Neural cell (in vitro differentiated cells): ENCODE results near the gene PLIN4. TPM values are rescaled to one million over a fixed set of nuclear protein-coding genes. Genes with fewer than 3 reads are reported as not detected.
A peak's percentile ranks its signal among the peaks of the same experiment; 100 is the strongest.

Source experiments
- H2AFZ ChIP-seq: fragments of 200-600, 300-800 bp; sonication (generic), shearing (Covaris generic); 2 replicates; pipeline ENCODE4 v1.6.0; 2014; ENCODE audit warnings: low read depth, mild to moderate bottlenecking, antibody characterized with exemption, low read length, moderate library complexity
- H3F3A ChIP-seq: fragments of 200-600 bp; shearing (Covaris generic); 2 replicates; pipeline ENCODE4 v1.6.1; 2016; ENCODE audit warnings: mild to moderate bottlenecking, moderate library complexity, mixed read lengths, antibody characterized with exemption, low read length; ENCODE audit not compliant: insufficient read depth, poor library complexity, severe bottlenecking
- H3K27ac ChIP-seq: fragments of 200-600, 300-800 bp; sonication (generic), shearing (Covaris generic); 2 replicates; pipeline ENCODE4 v1.5.1; 2014; ENCODE audit warnings: mild to moderate bottlenecking, low read length, moderate library complexity
- H3K27me3 ChIP-seq: fragments of 300-800, 200-600 bp; sonication (generic), shearing (Covaris generic); 2 replicates; pipeline ENCODE4 v1.6.0; 2014; ENCODE audit warnings: mild to moderate bottlenecking, low read depth, low read length, moderate library complexity; ENCODE audit not compliant: insufficient read depth
- H3K36me3 ChIP-seq: fragments of 300-800, 200-600 bp; sonication (generic), shearing (Covaris generic); 2 replicates; pipeline ENCODE4 v1.5.1; 2014; ENCODE audit warnings: mild to moderate bottlenecking, antibody characterized with exemption, low read length, moderate library complexity; ENCODE audit not compliant: insufficient read depth
- H3K4me2 ChIP-seq: fragments of 300-800, 200-600 bp; sonication (generic), shearing (Covaris generic); 2 replicates; pipeline ENCODE4 v1.6.0; 2014; ENCODE audit warnings: mild to moderate bottlenecking, low read length
- H3K4me3 ChIP-seq: fragments of 300-800, 200-600 bp; sonication (generic), shearing (Covaris generic); 2 replicates; pipeline ENCODE4 v1.5.1; 2014; ENCODE audit warnings: mild to moderate bottlenecking, low read length, moderate library complexity
- H3K79me2 ChIP-seq: fragments of 200-600 bp; shearing (Covaris generic); replicated peaks from 2 replicates; pipeline ENCODE4 v1.6.0; 2014; ENCODE audit warnings: mild to moderate bottlenecking, low read length, moderate library complexity; ENCODE audit not compliant: insufficient read depth
- H3K9ac ChIP-seq: fragments of 300-800, 200-600 bp; sonication (generic), shearing (Covaris generic); 2 replicates; pipeline ENCODE4 v1.6.1; 2016; ENCODE audit warnings: mild to moderate bottlenecking, low read length, mixed read lengths
- H3K9me2 ChIP-seq: fragments of 200-600 bp; shearing (Covaris generic); 2 replicates; pipeline ENCODE4 v1.6.1; 2016; ENCODE audit warnings: mild to moderate bottlenecking, low read length, mixed read lengths; ENCODE audit not compliant: insufficient read depth
- H3K9me3 ChIP-seq: fragments of 200-600, 300-800 bp; sonication (generic), shearing (Covaris generic); 2 replicates; pipeline ENCODE4 v1.6.1; 2016; ENCODE audit warnings: mild to moderate bottlenecking, mixed run types, low read length, moderate library complexity, mixed read lengths
- H4K20me1 ChIP-seq: fragments of 200-600 bp; shearing (Covaris generic); 2 replicates; pipeline ENCODE4 v1.6.1; 2016; ENCODE audit warnings: mild to moderate bottlenecking, mixed run types; ENCODE audit not compliant: insufficient read depth
- EP300 ChIP-seq: fragments of 450-650 bp; conservative IDR thresholded peaks from 2 replicates; pipeline ENCODE4 v1.6.1; 2014; ENCODE audit warnings: antibody characterized with exemption, mild to moderate bottlenecking, moderate library complexity; ENCODE audit not compliant: poor library complexity, severe bottlenecking
- EZH2 ChIP-seq: fragments of 200-600, 300-800 bp; shearing (Covaris generic), sonication (generic); IDR thresholded peaks from 2 replicates; pipeline ENCODE4 v1.6.1; 2014; ENCODE audit warnings: antibody characterized with exemption, low read length, borderline replicate concordance, mild to moderate bottlenecking; ENCODE audit not compliant: insufficient read depth, poor library complexity, severe bottlenecking
- MXI1 ChIP-seq: fragments of 450-650 bp; conservative IDR thresholded peaks from 2 replicates; pipeline ENCODE4 v1.6.1; 2014; ENCODE audit warnings: antibody characterized with exemption, mild to moderate bottlenecking; ENCODE audit not compliant: poor library complexity, severe bottlenecking
- POLR2AphosphoS5 ChIP-seq: IDR thresholded peaks from 2 replicates; pipeline ENCODE4 v1.6.1; 2012
- RAD21 ChIP-seq: fragments of 450-650 bp; conservative IDR thresholded peaks from 2 replicates; pipeline ENCODE4 v1.6.1; 2014; ENCODE audit warnings: antibody characterized with exemption, mild to moderate bottlenecking, moderate library complexity
- SMC3 ChIP-seq: fragments of 450-650 bp; conservative IDR thresholded peaks from 2 replicates; pipeline ENCODE4 v1.6.1; 2014; ENCODE audit warnings: antibody characterized with exemption, mild to moderate bottlenecking, moderate library complexity; ENCODE audit not compliant: poor library complexity
- TAF1 ChIP-seq: IDR thresholded peaks from 2 replicates; pipeline ENCODE4 v1.6.1; 2012; ENCODE audit warnings: low read depth
- polyA plus RNA-seq: library from polyadenylated mRNA; depleted of rRNA; stranded (reverse); fragments of >200 nt; gene quantifications from 2 replicates; pipeline ENCODE4 v1.2.3, GENCODE V29; 2014
- TF ChIP-seq, protein P1 (sequence below): IDR thresholded peaks from 2 replicates; pipeline ENCODE4 v1.6.1; 2012; ENCODE audit warnings: borderline replicate concordance
- TF ChIP-seq, protein P2 (sequence below): fragments of 450-650 bp; IDR thresholded peaks from 2 replicates; pipeline ENCODE4 v1.5.1; 2014; ENCODE audit warnings: antibody characterized with exemption, mild to moderate bottlenecking, moderate library complexity; ENCODE audit not compliant: poor library complexity, severe bottlenecking

PLIN4 gene
- polyA plus RNA-seq, 1 donor from 2014 or later: not detected

- Histone ChIP-seq H3K27ac (no peak overlapping the region), H2AFZ (no peak overlapping the region), H3K4me2 (no peak overlapping the region), H3K9me3 (no peaks in the 10 kb centered on the region), H4K20me1 (no peaks in the 10 kb centered on the region), H3K79me2 (no peaks in the 10 kb centered on the region), H3K4me3 (no peak overlapping the region), H3F3A (no peaks in the 10 kb centered on the region), H3K36me3 (peaks cover 18% of the 10 kb centered on the region), H3K9me2 (no peaks in the 10 kb centered on the region), H3K9ac (no peak overlapping the region), H3K27me3 (no peaks in the 10 kb centered on the region)
- TF ChIP-seq TAF1 (no peak), SMC3 (no peak), EZH2 (no peak), RAD21 (no peak), EP300 (no peak), POLR2AphosphoS5 (no peak), MXI1 (no peak)
- TF ChIP-seq, protein P1, sequence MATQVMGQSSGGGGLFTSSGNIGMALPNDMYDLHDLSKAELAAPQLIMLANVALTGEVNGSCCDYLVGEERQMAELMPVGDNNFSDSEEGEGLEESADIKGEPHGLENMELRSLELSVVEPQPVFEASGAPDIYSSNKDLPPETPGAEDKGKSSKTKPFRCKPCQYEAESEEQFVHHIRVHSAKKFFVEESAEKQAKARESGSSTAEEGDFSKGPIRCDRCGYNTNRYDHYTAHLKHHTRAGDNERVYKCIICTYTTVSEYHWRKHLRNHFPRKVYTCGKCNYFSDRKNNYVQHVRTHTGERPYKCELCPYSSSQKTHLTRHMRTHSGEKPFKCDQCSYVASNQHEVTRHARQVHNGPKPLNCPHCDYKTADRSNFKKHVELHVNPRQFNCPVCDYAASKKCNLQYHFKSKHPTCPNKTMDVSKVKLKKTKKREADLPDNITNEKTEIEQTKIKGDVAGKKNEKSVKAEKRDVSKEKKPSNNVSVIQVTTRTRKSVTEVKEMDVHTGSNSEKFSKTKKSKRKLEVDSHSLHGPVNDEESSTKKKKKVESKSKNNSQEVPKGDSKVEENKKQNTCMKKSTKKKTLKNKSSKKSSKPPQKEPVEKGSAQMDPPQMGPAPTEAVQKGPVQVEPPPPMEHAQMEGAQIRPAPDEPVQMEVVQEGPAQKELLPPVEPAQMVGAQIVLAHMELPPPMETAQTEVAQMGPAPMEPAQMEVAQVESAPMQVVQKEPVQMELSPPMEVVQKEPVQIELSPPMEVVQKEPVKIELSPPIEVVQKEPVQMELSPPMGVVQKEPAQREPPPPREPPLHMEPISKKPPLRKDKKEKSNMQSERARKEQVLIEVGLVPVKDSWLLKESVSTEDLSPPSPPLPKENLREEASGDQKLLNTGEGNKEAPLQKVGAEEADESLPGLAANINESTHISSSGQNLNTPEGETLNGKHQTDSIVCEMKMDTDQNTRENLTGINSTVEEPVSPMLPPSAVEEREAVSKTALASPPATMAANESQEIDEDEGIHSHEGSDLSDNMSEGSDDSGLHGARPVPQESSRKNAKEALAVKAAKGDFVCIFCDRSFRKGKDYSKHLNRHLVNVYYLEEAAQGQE: no peak
- TF ChIP-seq, protein P2, sequence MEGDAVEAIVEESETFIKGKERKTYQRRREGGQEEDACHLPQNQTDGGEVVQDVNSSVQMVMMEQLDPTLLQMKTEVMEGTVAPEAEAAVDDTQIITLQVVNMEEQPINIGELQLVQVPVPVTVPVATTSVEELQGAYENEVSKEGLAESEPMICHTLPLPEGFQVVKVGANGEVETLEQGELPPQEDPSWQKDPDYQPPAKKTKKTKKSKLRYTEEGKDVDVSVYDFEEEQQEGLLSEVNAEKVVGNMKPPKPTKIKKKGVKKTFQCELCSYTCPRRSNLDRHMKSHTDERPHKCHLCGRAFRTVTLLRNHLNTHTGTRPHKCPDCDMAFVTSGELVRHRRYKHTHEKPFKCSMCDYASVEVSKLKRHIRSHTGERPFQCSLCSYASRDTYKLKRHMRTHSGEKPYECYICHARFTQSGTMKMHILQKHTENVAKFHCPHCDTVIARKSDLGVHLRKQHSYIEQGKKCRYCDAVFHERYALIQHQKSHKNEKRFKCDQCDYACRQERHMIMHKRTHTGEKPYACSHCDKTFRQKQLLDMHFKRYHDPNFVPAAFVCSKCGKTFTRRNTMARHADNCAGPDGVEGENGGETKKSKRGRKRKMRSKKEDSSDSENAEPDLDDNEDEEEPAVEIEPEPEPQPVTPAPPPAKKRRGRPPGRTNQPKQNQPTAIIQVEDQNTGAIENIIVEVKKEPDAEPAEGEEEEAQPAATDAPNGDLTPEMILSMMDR: no peak
These were observed 29.9 kb upstream of the PLIN4 start for GRCh38 chr19:4548238-4548584.

DNA sequence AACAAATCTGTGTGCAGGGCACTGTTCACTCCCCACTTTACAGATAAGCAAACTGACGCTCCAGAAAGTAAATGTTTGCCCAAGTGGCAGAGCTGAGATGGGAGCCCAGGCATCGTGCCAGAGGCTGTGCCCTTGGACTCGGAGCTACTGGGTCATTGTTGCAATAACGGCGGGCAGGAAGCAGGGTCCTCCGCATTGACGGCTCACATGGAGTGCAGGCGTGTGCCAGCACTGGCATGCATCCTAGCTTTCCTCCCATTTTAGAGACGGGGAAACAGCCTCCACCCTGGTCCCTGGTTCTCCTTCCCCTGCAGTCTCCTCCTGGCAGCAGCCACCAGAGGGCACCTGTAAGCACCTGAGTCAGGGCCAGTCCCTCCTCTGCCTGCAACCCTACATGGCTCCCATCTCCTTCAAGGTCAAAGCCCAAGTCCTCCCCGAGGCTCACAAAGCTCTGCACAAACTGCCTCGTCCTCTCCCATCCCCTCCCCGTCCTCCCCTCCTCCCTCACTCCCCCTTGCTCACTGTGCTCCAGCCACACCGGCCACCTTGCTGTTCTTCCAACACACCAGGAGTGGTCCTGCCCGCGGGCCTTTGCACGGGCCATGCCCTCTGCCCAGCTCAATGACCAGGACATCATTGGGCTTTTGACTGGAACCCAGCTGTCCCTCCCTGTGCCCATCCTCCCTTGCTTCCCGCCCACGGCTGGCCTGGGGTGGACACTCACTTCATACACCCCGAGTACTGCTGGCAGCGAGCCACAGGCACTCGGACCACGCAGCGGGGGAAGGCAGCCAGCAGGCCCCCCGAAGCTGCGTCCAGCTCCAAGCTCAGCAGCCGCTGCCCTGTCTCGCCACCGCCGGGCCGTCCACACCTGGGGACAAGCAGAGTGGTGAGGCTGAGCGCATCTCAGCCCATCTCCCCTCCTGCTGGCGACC, 29.3 kb upstream of the PLIN4 start:
- Histone ChIP-seq H3K4me3 (no peak overlapping the region), H3K79me2 (no peaks in the 10 kb centered on the region), H3F3A (no peaks in the 10 kb centered on the region), H4K20me1 (no peaks in the 10 kb centered on the region), H2AFZ (no peak overlapping the region), H3K27me3 (no peaks in the 10 kb centered on the region), H3K9ac (no peak overlapping the region), H3K9me3 (no peaks in the 10 kb centered on the region), H3K27ac (no peak overlapping the region), H3K36me3 (peaks cover 12% of the 10 kb centered on the region), H3K9me2 (no peaks in the 10 kb centered on the region), H3K4me2 (no peak overlapping the region)
- TF ChIP-seq POLR2AphosphoS5 (no peak), EZH2 (no peak), SMC3 (no peak), RAD21 (no peak), TAF1 (no peak), EP300 (no peak)
- TF ChIP-seq, protein P1: no peak
- TF ChIP-seq, protein P2: peak; percentile 19
